HCT116 (cell line): Measurements from ENCODE around the gene GRIA1. TPM values are rescaled to one million over a fixed set of nuclear protein-coding genes. Genes with fewer than 3 reads are reported as not detected.

Experiments used
- ATAC-seq: fragments of 200-7000 bp; cut with Tn5 transposase; 2 replicates; pipeline ENCODE4 v1.9.1; 2020; ENCODE audit warnings: mild to moderate bottlenecking, moderate library complexity
- BruUV-seq: library from RNA; stranded (reverse); fragments of 400-500 nt; replicated peaks from 2 replicates; lab custom pipeline; 2021; lab: Mats Ljungman, UMichigan
- CTCF ChIA-PET: fragments of 300-600 bp; sonication (Branson Sonifier 250); formaldehyde crosslinking; loops from one replicate; lab custom pipeline; 2021; ENCODE audit warnings: antibody characterized with exemption; lab: Charles Lee
- POLR2A ChIA-PET: fragments of 300-600, 350-600 bp; sonication (Branson Sonifier 250); formaldehyde crosslinking; loops from one replicate; lab custom pipeline; 2021; ENCODE audit warnings: antibody characterized with exemption; lab: Charles Lee
- RAD21 ChIA-PET, 2 experiments: fragments of 300-600 bp; sonication (Branson Sonifier 250); formaldehyde crosslinking; loops; one replicate each; lab custom pipeline; 2023; ENCODE audit warnings: low total read pairs in 2 of 2; ENCODE audit not compliant: uncharacterized antibody in 2 of 2, unreplicated experiment in 2 of 2, low non-redundant PET in 1 of 2; lab: Charles Lee
- DNase-seq: peaks from one replicate; pipeline ENCODE4 v3.0.0-alpha.2; 2010; ENCODE audit warnings: low read depth, low spot score
- H2AFZ ChIP-seq: fragments of 200-600 bp; shearing (Covaris generic), sonication (generic); 2 replicates; pipeline ENCODE4 v1.6.1; 2017; ENCODE audit warnings: low read depth, mixed run types, mixed read lengths, antibody characterized with exemption, low read length; ENCODE audit not compliant: poor library complexity, severe bottlenecking
- H3K27ac ChIP-seq: 2 replicates; pipeline ENCODE4 v1.5.1; 2012; ENCODE audit warnings: low read depth, low read length
- H3K27me3 ChIP-seq: fragments of 200-600 bp; sonication (generic); 2 replicates; pipeline ENCODE4 v1.6.1; 2016; ENCODE audit warnings: mixed run types, low read length, mixed read lengths; ENCODE audit not compliant: insufficient read depth
- H3K36me3 ChIP-seq, 2 experiments: fragments of 200-500 bp in 1 of 2; fragments of 200-600 bp in 1 of 2; sonication (Bioruptor generic) in 1 of 2; sonication (generic) in 1 of 2; 2 replicates each; pipeline versions ENCODE4 v1.5.1 to v1.6.1; 2014 to 2016; ENCODE audit warnings: low read length in 2 of 2, inconsistent platforms in 1 of 2, mixed read lengths in 1 of 2, mixed run types in 1 of 2; ENCODE audit not compliant: insufficient read depth in 2 of 2, control insufficient read depth in 1 of 2
- H3K4me1 ChIP-seq, 2 experiments: fragments of 200-600 bp in 1 of 2; sonication (generic) in 1 of 2; 2 replicates each; pipeline versions ENCODE4 v1.5.1 to v1.6.1; 2012 to 2017; ENCODE audit warnings: low read length in 2 of 2, inconsistent platforms in 1 of 2, mild to moderate bottlenecking in 1 of 2, mixed read lengths in 1 of 2, mixed run types in 1 of 2, moderate library complexity in 1 of 2; ENCODE audit not compliant: insufficient read depth in 2 of 2, control insufficient read depth in 1 of 2
- H3K4me2 ChIP-seq: fragments of 200-600 bp; sonication (generic); 2 replicates; pipeline ENCODE4 v1.6.1; 2017; ENCODE audit warnings: mixed run types, low read length, mixed read lengths
- H3K4me3 ChIP-seq, 2 experiments: fragments of 200-600 bp in 1 of 2; sonication (generic) in 1 of 2; replicated peaks in 1 of 2; 2 replicates each; pipeline ENCODE4 v1.5.1; 2011 to 2016; ENCODE audit warnings: low read length in 2 of 2, control low read depth in 1 of 2, low read depth in 1 of 2, mild to moderate bottlenecking in 1 of 2, mixed read lengths in 1 of 2, mixed run types in 1 of 2
- H3K79me2 ChIP-seq: fragments of 200-600 bp; sonication (generic); 2 replicates; pipeline ENCODE4 v1.6.1; 2017; ENCODE audit warnings: mild to moderate bottlenecking, mixed run types, low read length, moderate library complexity, mixed read lengths; ENCODE audit not compliant: insufficient read depth
- H3K9ac ChIP-seq: fragments of 200-600 bp; sonication (generic); 2 replicates; pipeline ENCODE4 v1.6.1; 2016; ENCODE audit warnings: low read length, mixed read lengths
- H3K9me2 ChIP-seq: fragments of 200-600 bp; sonication (generic), shearing (Covaris generic); 2 replicates; pipeline ENCODE4 v1.6.1; 2017; ENCODE audit warnings: mixed run types, mild to moderate bottlenecking, moderate library complexity; ENCODE audit not compliant: insufficient read depth
- H3K9me3 ChIP-seq, 2 experiments: fragments of 200-500 bp in 1 of 2; fragments of 200-600 bp in 1 of 2; sonication (Bioruptor generic) in 1 of 2; sonication (generic) in 1 of 2; 2 replicates each; pipeline ENCODE4 v1.6.1; 2014 to 2017; ENCODE audit warnings: low read length in 2 of 2, mixed read lengths in 2 of 2, inconsistent platforms in 1 of 2, low read depth in 1 of 2, mild to moderate bottlenecking in 1 of 2, mixed run types in 1 of 2, moderate library complexity in 1 of 2; ENCODE audit not compliant: control insufficient read depth in 1 of 2, insufficient read depth in 1 of 2
- H4K20me1 ChIP-seq: fragments of 200-600 bp; sonication (generic), shearing (Covaris generic); 2 replicates; pipeline ENCODE4 v1.6.1; 2017; ENCODE audit warnings: mixed run types, mild to moderate bottlenecking, moderate library complexity; ENCODE audit not compliant: insufficient read depth
- CBX3 ChIP-seq: IDR thresholded peaks from 2 replicates; pipeline ENCODE4 v1.6.1; 2012; ENCODE audit warnings: low read depth
- CEBPB ChIP-seq: IDR thresholded peaks from 2 replicates; pipeline ENCODE4 v1.6.1; 2012; ENCODE audit warnings: low read depth
- JUND ChIP-seq: IDR thresholded peaks from 2 replicates; pipeline ENCODE4 v1.6.1; 2012
- POLR2A ChIP-seq: IDR thresholded peaks from 2 replicates; pipeline ENCODE4 v1.7.0; 2011; ENCODE audit warnings: borderline replicate concordance; ENCODE audit not compliant: insufficient read depth, insufficient read length; ENCODE audit errors: extremely low read depth
- POLR2AphosphoS5 ChIP-seq: IDR thresholded peaks from 2 replicates; pipeline ENCODE4 v1.6.1; 2011; ENCODE audit warnings: mild to moderate bottlenecking, low read depth, low read length, moderate library complexity
- SIN3A ChIP-seq: IDR thresholded peaks from 2 replicates; pipeline ENCODE4 v1.6.1; 2012; ENCODE audit warnings: low read depth
- SP1 ChIP-seq: IDR thresholded peaks from 2 replicates; pipeline ENCODE4 v1.6.1; 2012; ENCODE audit warnings: low read depth
- TCF7L2 ChIP-seq: IDR thresholded peaks from 2 replicates; pipeline ENCODE4 v1.7.0; 2011; ENCODE audit warnings: borderline replicate concordance, inconsistent platforms; ENCODE audit not compliant: insufficient read depth, insufficient read length; ENCODE audit errors: extremely low read depth
- ZFX ChIP-seq: fragments of 450-650 bp; IDR thresholded peaks from 2 replicates; pipeline ENCODE4 v1.6.1; 2017
- ZNF274 ChIP-seq: fragments of 200-500 bp; sonication (Bioruptor generic); IDR thresholded peaks from 2 replicates; pipeline ENCODE4 v1.6.1; 2014; ENCODE audit warnings: mild to moderate bottlenecking, low read depth, low read length, inconsistent platforms
- intact Hi-C: fragments of 100-400 bp; cut with micrococcal nuclease; formaldehyde crosslinking; loops from 2 replicates; pipeline ENCODE4 v1.10.0; 2022
- total RNA-seq: library from RNA; stranded (reverse); gene quantifications from one replicate; pipeline ENCODE4 v1.2.1, GENCODE V29; 2021; ENCODE audit not compliant: unreplicated experiment
- TF ChIP-seq, protein P1 (sequence below), 3 experiments: fragments of 200-600 bp in 1 of 3; sonication (generic) in 1 of 3; IDR thresholded peaks in 2 of 3; conservative IDR thresholded peaks in 1 of 3; 2 replicates each; pipeline ENCODE4 v1.5.1; 2012 to 2017; ENCODE audit warnings: low read depth in 2 of 3, low read length in 2 of 3, antibody characterized with exemption in 1 of 3, borderline replicate concordance in 1 of 3, control low read depth in 1 of 3, mild to moderate bottlenecking in 1 of 3, mixed read lengths in 1 of 3, mixed run types in 1 of 3, moderate library complexity in 1 of 3; ENCODE audit not compliant: insufficient read depth in 1 of 3
- TF ChIP-seq, protein P2 (sequence below): IDR thresholded peaks from 2 replicates; pipeline ENCODE4 v1.6.1; 2011; ENCODE audit warnings: mild to moderate bottlenecking, low read length, moderate library complexity; ENCODE audit not compliant: insufficient replicate concordance; ENCODE audit errors: extremely low read depth

Gene GRIA1
- total RNA-seq, 1 experiment from 2014 or later: not detected

DNA sequence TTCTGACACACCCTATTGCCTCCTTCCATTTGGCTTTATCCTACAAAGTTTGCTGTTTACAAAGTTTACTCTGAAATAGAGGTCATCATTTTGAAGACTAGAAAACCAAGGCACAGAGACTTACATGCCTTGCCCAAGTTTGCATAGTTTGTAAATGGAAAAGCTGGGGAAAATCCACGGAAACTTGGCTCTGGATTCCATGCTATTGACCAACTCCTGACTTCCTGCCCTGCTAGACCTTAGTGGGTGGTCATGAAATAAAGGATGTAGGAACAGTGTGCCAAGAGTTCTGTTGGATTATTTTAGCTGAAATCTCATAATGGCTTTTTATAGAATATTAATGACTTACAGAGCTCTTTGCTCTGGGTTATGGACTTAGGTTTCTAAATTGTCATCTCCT, 69.5 kb downstream of the GRIA1 start:
- POLR2A ChIA-PET: no interaction called here
- no peak overlapping the region for H3K27ac ChIP-seq

More for the DNA sequence above, 69.5 kb downstream of the GRIA1 start:
- no peaks in the 10 kb centered on the region for H3K36me3 ChIP-seq
- no peak for DNase-seq
- RAD21 ChIA-PET: no interaction called here
- no peak overlapping the region for H3K4me3 ChIP-seq
- ATAC-seq: no peak
- no peak overlapping the region for H2AFZ ChIP-seq
- intact Hi-C loops: no loop called here
- peaks cover 0 to 13% of the 10 kb centered on the region in 2 experiments; a peak in 3 of 4 replicates for H3K4me1 ChIP-seq
- no peaks in the 10 kb centered on the region for H3K9me3 ChIP-seq
- TF ChIP-seq POLR2A (no peak), ZNF274 (no peak), CEBPB (no peak), CBX3 (no peak), TCF7L2 (no peak), ZFX (no peak), SP1 (no peak), SIN3A (no peak), POLR2AphosphoS5 (no peak), JUND (no peak)
- TF ChIP-seq, protein P1, sequence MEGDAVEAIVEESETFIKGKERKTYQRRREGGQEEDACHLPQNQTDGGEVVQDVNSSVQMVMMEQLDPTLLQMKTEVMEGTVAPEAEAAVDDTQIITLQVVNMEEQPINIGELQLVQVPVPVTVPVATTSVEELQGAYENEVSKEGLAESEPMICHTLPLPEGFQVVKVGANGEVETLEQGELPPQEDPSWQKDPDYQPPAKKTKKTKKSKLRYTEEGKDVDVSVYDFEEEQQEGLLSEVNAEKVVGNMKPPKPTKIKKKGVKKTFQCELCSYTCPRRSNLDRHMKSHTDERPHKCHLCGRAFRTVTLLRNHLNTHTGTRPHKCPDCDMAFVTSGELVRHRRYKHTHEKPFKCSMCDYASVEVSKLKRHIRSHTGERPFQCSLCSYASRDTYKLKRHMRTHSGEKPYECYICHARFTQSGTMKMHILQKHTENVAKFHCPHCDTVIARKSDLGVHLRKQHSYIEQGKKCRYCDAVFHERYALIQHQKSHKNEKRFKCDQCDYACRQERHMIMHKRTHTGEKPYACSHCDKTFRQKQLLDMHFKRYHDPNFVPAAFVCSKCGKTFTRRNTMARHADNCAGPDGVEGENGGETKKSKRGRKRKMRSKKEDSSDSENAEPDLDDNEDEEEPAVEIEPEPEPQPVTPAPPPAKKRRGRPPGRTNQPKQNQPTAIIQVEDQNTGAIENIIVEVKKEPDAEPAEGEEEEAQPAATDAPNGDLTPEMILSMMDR (IDR thresholded peaks at IDR 0.05 in 2 of 3, conservative IDR thresholded peaks at IDR 0.05 in 1 of 3; ENCODE audit: borderline replicate concordance in 1 of 3, insufficient read depth in 1 of 3, low read depth in 2 of 3, low read length in 2 of 3): no peak
- TF ChIP-seq, protein P2, sequence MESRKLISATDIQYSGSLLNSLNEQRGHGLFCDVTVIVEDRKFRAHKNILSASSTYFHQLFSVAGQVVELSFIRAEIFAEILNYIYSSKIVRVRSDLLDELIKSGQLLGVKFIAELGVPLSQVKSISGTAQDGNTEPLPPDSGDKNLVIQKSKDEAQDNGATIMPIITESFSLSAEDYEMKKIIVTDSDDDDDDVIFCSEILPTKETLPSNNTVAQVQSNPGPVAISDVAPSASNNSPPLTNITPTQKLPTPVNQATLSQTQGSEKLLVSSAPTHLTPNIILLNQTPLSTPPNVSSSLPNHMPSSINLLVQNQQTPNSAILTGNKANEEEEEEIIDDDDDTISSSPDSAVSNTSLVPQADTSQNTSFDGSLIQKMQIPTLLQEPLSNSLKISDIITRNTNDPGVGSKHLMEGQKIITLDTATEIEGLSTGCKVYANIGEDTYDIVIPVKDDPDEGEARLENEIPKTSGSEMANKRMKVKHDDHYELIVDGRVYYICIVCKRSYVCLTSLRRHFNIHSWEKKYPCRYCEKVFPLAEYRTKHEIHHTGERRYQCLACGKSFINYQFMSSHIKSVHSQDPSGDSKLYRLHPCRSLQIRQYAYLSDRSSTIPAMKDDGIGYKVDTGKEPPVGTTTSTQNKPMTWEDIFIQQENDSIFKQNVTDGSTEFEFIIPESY: no peak
- H3K9ac ChIP-seq: no peak overlapping the region
- CTCF ChIA-PET: no interaction called here
- H3K9me2 ChIP-seq: no peaks in the 10 kb centered on the region
- BruUV-seq: no TSS peak
- H3K79me2 ChIP-seq: no peaks in the 10 kb centered on the region
- no peaks in the 10 kb centered on the region for H4K20me1 ChIP-seq
- no peak overlapping the region for H3K4me2 ChIP-seq
- no peaks in the 10 kb centered on the region for H3K27me3 ChIP-seq
